GM20000 (cell line): ENCODE results near the gene EPHB3.
"Not testable (repeated sequence)": the region's sequence is repeated elsewhere in the genome, so short reads cannot be mapped to it uniquely, and the experiment has no call there.

Experiments
- DNase-seq: peaks from one replicate; pipeline ENCODE4 v3.0.0; 2012; ENCODE audit warnings: low spot score
- CTCF ChIP-seq: IDR thresholded peaks from 2 replicates; pipeline ENCODE4 v1.5.1; 2012; ENCODE audit warnings: mild to moderate bottlenecking, control low read depth; ENCODE audit errors: extremely low read depth, missing control alignments

Gene EPHB3

DNA sequence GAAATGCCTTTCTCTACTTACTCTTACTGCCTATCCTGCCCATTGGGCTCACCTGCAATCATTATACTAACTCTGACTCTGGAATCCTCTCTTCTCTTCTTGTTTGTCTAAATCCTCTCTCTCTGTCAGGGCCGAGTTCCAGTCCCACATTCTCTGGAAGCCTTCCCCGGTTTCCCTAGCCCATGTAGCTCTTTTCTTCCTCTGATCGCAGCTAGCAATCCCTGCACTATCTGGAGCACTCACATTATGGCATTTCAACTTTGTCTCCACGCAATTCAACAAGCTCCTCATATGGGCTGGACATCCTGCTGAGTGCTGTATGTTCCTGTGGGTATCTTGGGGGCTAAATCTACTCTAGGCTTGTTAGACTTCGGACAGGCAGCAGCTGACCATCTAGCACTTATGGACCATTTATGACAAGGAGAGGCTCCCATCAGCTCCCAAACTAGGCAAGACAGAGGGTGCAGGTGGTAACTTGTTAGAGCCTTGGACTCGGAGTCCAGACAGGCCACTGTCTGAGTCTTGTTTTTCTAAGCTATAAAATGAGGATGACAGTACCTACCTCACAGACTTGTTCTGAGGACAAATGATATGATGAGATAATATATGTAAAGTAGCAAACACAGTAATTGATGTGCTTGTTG lies 58.3 kb downstream of the EPHB3 start:
- DNase-seq = no peak
- TF ChIP-seq CTCF = no peak

DNA sequence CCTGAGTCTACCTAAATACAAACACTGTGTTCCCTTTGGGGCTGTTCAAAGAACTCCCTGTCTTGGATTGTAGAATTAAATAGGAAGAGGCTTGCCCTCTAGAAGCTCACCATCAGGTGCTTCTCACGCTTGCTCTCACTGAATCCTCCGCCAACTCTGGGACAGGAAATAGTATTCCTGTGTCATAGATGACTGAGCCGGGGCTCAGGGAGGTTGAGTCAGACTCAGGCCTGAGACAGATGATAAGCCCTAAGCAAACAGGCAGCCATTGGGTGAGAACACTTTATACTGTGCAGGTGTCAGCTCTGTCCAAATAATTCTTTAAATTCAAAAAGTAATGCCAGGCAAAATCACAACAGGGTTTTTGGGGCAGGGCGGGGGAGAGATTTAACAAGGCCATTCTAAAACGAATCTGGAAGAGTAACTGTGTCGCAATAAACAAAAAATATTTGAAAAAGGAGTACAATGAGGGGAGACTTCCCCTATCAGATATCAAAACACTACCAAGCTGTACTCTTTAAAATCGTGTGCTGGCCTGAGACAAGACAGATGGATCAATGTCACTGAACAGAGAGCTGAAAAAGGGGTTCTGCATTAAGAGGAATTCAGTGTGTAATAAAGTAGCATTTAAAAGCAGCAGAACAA lies 59.0 kb downstream of the EPHB3 start:
- no peak for TF ChIP-seq CTCF
- no peak for DNase-seq

DNA sequence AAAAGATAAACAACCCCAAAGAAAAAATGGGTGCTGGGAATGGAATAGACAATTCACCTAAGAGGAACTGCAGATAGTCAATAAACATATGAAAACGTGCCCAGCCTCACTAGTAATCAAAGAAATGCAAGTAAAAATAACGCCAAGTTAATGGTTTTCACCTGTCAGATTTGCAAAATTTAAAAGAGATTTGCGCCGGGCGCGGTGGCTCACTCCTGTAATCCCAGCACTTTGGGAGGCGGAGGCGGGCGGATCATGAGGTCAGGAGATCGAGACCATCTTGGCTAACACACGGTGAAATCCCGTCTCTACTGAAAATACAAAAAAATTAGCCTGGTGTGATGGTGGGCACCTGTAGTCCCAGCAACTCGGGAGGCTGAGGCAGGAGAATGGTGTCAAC lies 60.6 kb downstream of the EPHB3 start:
- DNase-seq = not testable (repeated sequence)

GRCh38 chr3:184626923-184627322 lies 65.3 kb downstream of the EPHB3 start:
- TF ChIP-seq CTCF = no peak
- DNase-seq = no peak

DNA sequence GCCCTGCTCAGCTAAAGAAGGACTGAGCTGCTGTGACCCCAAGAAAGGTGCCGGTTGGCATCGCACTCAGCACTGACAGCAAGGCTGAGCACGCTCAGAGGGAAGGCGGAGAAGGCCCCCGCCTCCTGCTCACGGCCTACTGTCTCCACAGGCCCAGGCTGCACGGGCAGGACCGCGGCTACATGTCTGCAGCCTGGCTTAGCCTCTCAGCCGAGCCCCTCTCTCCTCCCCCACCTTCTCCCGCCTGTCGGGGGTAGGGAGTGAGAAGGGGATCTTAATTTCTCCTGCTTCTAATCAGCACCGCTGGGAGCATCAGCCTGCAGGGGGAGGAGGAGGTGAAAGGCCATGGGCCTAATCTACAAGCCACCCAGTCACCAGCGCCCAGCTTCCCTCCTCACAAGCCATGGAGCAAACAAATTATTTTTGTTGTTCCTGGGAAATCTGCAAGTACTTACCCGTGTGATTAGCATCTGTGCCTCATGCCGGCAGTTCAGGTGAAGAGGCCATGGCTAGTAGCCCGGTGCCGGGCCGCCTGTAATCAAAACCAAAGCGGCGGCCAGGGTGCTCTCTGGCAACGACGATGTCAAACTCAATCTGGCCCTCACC lies 68.1 kb downstream of the EPHB3 start:
- no peak for DNase-seq

DNA sequence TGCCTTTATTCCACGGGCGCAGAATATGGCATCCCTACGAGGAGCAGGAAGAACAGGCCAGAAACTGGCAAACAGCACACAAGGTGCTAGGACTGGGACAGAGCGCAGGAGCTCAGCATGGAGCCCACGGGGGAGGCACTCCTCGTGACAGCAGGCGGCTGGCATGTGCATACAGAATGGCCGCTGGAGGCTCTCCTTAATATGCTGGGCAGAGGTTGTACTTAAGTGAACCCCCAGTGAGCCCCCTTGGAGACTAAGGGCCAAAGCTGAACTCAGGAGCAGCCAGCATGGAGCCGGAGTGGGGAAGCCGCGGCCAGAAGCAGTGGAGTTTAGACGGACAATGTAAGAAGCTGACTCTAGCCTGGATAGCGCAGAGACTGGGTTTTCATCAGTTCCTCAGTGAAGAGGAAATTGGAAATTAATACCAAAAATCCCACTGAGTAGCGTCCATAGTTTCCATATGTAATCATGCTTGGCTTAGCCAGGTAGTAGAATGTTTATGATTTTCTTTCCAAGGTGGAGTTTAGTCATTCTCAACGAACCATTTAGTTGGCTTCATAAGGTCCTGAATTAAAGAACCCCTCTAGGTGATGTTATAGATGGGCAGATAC lies 69.4 kb downstream of the EPHB3 start:
- no peak for DNase-seq
- TF ChIP-seq CTCF = no peak

More for the DNA sequence above, 68.1 kb downstream of the EPHB3 start:
- no peak for TF ChIP-seq CTCF

DNA sequence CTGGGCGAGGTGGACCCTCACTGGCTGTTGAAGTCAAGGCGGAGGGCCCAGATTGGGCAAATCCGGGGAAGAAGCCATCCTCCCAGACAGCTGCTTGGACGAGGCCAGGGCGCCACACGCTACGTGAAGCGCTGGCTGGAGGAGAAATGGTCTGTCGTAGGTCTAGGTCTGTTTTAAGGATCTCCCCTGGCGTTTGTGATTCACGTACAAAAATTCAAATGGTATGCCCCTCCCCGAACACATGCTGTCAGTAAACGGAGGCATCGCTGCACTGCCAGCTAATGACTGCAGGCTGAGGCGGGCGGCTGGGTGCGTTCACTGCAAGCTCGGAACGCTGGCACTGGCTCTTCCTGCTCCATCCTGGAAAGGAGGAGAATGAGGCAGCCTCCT lies 69.9 kb downstream of the EPHB3 start:
- TF ChIP-seq CTCF = no peak

More for the DNA sequence above, 69.9 kb downstream of the EPHB3 start:
- no peak for DNase-seq
